Fibroblast of gingiva (primary cell): Measurements from ENCODE around the gene COL25A1.
A peak's percentile ranks its signal among the peaks of the same experiment; 100 is the strongest.
"Not testable (repeated sequence)": the region's sequence is repeated elsewhere in the genome, so short reads cannot be mapped to it uniquely, and the experiment has no call there.

Experiments
- DNase-seq: peaks from one replicate; pipeline ENCODE4 v3.0.0-alpha.2; 2011; ENCODE audit warnings: low read depth

COL25A1 gene

DNA sequence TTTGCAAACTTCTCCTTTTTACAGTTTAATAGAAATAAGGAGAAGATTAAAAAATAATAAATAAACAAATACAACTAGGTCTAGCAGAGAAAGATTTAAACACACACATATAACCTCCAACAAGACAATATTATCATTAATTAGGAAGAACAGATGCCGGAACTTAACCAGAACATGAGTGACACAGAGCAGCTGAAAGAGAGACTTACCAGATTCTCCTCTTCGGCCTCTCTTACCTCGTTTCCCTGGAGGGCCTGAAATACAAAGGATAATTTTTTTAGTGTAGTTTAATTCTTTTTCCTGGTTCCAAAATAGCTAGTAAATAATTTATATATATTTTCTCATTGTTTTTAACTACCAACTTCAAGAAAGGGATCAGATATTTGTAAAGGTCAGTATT, 252.5 kb downstream of the COL25A1 start:
- DNase-seq = no peak

- peak; percentile 89 for DNase-seq
These were observed 255.8 kb downstream of the COL25A1 start for GRCh38 chr4:109046471-109047201.

- no peak for DNase-seq
These were observed 258.0 kb downstream of the COL25A1 start for GRCh38 chr4:109044431-109044830.

DNA sequence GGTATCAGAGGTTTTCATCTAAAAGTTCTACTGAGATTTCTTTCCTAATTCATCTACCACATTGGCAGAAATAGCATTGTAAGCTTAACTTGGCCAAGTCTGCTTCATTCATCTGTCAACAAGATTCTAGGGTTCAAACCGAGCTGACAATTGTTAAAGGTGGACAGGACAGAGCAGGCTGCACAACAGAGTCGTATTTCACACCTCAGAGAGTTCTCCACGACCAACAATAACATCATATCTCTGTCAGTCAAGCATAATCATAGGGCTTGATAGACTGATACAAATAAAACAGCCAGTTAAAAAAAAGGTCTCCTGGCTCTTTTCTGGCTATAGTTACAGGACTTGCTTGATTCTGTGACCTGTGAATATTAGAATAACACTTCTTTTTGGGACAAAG, 259.2 kb downstream of the COL25A1 start:
- no peak for DNase-seq

GRCh38 chr4:109041463-109042360, 260.7 kb downstream of the COL25A1 start:
- no peak for DNase-seq

DNA sequence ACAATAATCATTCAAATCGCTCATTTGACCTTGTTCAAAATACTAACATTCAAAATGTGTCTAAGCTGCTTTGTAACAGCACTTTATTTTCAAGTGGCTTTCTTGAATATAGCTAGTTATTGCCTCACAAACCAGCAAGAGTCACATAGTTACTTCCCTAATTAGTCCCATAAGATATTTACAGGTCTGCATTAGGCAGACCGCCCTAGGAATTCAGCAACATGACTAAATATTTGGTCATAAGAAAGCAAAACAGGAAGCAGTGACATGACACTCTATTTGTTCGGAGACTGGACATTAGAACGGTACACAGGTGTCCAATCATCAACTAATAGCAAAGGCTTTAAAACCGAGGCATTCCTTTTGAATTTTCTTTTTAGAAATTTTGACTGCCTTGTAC, 262.0 kb downstream of the COL25A1 start:
- peak; percentile 13 for DNase-seq

DNA sequence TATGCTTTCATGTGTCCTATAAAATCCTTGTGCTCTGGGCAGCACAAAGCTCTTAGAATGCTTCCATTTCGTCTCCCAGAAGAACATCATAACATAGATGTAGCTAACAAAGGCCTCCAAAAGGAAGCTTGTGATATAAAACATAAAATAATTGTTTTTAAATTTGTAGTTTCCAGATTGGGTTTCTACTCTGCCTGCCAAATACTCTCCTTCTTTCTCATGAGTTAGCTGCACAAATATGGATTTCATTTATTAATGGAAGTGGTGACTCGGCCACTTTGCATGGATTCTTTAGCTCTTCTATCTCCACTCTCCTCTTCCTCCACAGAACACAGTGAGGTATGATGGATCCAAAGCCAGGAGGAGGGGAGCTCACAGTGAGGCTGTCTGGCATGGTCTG, 265.4 kb downstream of the COL25A1 start:
- DNase-seq = peak; percentile 7

- no peak for DNase-seq
These were observed 268.5 kb downstream of the COL25A1 start for GRCh38 chr4:109033993-109034392.

- DNase-seq = no peak
These were observed 269.8 kb downstream of the COL25A1 start for GRCh38 chr4:109032671-109033070.

DNA sequence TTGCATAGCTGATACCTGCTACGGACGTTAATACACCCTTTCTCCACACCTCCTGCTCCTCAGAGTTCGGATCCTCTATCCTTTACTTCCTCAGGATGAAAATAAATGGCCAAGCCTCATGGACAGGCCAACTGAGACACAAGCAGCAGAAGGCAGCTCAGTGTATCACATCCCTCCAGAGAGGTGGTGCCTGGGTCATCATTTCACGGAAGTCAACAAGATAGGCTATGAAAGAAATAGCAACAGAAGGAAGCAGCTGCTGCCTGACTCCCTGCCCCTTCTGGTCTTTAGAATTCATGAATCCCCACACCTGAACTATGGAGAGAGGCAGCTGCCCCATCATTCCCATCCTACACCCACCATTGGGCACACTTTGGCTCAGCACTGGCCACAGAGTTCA, 272.5 kb downstream of the COL25A1 start:
- DNase-seq = no peak

- no peak for DNase-seq
These were observed 275.4 kb downstream of the COL25A1 start for GRCh38 chr4:109027016-109027500.

DNA sequence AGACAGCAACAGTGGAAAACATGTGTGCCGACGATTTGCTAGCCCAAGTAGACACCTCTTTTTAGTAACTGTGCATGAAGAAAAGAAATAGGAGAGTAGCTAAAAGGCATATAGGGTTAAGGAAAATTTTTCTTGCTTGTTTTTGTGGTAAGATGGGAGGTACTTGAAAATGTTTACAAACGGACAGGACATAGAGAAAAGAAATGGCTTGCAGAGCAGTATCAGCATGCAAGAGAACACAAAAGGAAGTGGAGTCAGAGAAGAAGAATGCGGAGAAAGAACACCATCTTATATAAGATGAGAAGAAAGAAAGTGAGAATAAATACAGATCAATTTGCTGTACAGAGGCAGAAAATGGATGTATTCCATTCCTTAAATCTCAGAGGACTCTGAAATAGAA, 275.9 kb downstream of the COL25A1 start:
- no peak for DNase-seq

DNA sequence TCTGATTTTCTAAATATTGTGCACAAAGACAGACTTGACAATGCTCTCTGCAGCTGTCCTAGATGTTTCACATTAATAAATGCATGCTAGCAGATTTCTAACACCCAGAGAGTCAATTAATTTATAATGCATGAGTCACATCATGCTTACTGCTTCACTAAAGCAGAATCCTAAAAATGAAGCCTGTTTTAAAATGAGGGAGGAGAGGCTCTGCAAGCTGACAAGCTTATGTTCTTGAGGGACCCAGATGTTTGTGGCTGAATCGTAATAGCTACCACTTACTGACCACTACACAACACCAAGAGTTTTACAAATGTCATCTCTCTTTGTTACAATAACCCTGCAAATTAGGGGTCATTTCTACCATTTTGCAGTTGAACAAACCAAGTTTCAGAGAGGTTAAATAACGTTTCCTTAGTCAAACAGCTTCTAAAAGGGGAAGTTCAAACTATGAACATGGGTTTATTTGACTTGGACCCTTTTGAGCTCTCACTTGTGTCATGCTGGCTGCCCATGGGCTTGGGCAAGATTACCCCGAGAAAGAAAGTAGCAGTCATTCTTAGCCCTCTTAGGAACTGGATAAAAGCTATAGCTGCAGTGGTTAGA, 276.9 kb downstream of the COL25A1 start:
- no peak for DNase-seq

- DNase-seq = peak; percentile 24
These were observed 279.5 kb downstream of the COL25A1 start for GRCh38 chr4:109022961-109023360.

GRCh38 chr4:109021630-109022029, 280.8 kb downstream of the COL25A1 start:
- not testable (repeated sequence) for DNase-seq

GRCh38 chr4:109020861-109021260, 281.6 kb downstream of the COL25A1 start:
- no peak for DNase-seq

- no peak for DNase-seq
These were observed 286.3 kb downstream of the COL25A1 start for GRCh38 chr4:109016200-109016599.

DNA sequence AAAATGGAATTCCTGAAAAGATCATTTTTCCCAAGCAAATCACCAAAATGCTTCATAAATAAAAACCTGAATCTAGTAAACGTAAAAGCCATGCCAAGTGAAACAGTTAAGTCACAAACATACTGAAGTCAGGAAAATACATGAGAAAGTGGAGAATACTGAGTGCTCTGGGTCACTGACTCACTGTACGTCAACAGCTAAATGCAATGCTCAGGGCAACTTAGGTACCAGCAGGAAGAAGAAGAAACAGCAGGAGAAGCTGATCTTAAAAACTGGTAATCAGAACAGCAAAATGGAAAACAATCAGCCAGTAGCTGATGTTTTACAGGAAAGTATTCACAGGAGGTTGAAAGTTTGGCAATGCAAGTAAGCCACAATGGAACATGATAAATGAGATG, 287.0 kb downstream of the COL25A1 start:
- no peak for DNase-seq

GRCh38 chr4:109014593-109015412, 287.7 kb downstream of the COL25A1 start:
- no peak for DNase-seq

DNA sequence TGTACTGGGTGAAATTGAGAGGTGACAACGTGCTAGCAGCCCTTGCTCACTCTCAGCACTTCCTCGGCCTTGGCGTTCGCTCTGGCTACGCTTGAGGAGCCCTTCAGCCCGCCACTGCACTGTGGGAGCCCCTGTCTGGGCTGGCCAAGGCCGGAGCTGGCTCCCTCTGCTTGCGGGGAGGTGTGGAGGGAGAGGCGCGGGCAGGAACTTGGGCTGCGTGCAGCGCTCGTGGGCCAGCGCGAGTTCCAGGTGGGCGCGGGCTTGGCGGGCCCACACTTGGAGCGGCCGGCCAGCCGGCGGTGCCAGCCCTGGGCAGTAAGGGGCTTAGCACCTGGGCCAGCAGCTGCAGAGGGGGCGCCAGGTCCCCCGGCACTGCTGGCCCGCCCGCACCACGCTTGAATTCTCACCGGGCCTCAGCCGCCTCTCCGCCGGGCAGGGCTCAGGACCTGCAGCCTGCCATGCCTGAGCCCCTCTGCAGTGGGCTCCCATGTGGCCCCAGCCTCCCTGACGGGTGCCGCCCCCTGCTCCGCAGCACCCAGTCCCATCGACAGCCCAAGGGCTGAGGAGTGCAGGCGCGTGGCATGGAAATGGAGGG, 290.1 kb downstream of the COL25A1 start:
- DNase-seq = no peak

DNA sequence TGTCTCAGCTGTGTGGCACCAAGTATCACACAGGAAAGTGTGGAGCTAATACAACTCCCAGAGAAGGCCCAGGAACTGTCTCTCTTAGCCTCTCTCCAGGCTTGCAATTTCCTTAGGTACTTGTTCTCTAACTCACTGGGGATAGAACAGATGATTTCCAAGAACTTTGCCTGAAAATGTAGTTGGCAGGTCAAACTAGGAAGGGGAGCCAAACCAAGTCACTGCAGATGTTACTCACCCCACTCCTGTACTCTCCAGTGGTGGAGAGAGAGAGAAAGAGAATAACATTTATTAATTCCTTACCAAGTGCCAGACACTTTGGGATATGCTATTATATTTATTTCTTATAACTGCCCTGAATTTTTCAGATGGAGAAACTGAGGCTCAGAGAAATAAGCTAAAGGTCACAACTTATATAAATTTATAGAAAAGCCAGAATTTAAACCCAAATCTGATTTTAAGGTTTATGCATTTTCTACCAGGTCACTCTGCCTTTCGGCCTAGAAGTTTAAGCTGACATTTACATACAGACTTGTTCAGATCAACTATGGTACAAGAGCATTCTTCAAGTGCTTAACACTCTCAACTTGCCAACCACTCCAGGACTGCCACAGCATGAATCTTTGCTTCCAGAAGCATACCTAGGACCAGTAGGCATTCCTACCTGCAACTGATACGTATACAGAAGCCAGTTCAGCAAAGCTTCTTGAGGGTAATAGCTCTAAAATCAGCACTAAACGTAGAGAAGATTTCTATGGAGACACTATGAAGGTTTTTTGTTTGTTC, 291.0 kb downstream of the COL25A1 start:
- DNase-seq = peak; percentile 33
